GM23248 (cell line): ENCODE results near the gene VAMP7. TPM values are rescaled to one million over a fixed set of nuclear protein-coding genes. Genes with fewer than 3 reads are reported as not detected.
"Not testable (repeated sequence)": the region's sequence is repeated elsewhere in the genome, so short reads cannot be mapped to it uniquely, and the experiment has no call there.

Source experiments
- DNase-seq: peaks from one replicate; pipeline ENCODE4 v3.0.0-alpha.2; 2015
- H2AFZ ChIP-seq: fragments of 200-600 bp; sonication (generic); 2 replicates; pipeline ENCODE4 v1.6.1; 2016; ENCODE audit warnings: antibody characterized with exemption
- H3F3A ChIP-seq: fragments of 200-600 bp; sonication (generic); 2 replicates; pipeline ENCODE4 v1.6.1; 2016; ENCODE audit warnings: mild to moderate bottlenecking, antibody characterized with exemption, mixed run types; ENCODE audit not compliant: insufficient read depth
- H3K27ac ChIP-seq: fragments of 200-600 bp; sonication (generic); 2 replicates; pipeline ENCODE4 v1.5.1; 2016; ENCODE audit warnings: mild to moderate bottlenecking
- H3K27me3 ChIP-seq: fragments of 200-600 bp; sonication (generic); replicated peaks from 2 replicates; pipeline ENCODE4 v1.6.1; 2016; ENCODE audit warnings: mild to moderate bottlenecking; ENCODE audit not compliant: insufficient read depth
- H3K36me3 ChIP-seq: fragments of 200-600 bp; sonication (generic); 2 replicates; pipeline ENCODE4 v1.6.1; 2016; ENCODE audit warnings: low read depth, mild to moderate bottlenecking
- H3K4me1 ChIP-seq: fragments of 200-600 bp; sonication (generic); 2 replicates; pipeline ENCODE4 v1.6.1; 2016; ENCODE audit warnings: mild to moderate bottlenecking; ENCODE audit not compliant: insufficient read depth
- H3K4me2 ChIP-seq: fragments of 200-600 bp; sonication (generic); one replicate; pipeline ENCODE4 v1.6.1; 2016; ENCODE audit warnings: mild to moderate bottlenecking; ENCODE audit not compliant: unreplicated experiment
- H3K4me3 ChIP-seq: fragments of 200-600 bp; sonication (generic); 2 replicates; pipeline ENCODE4 v1.5.1; 2016; ENCODE audit warnings: mild to moderate bottlenecking
- H3K79me2 ChIP-seq: fragments of 200-600 bp; sonication (generic); 2 replicates; pipeline ENCODE4 v1.6.1; 2016; ENCODE audit warnings: mild to moderate bottlenecking; ENCODE audit not compliant: insufficient read depth
- H3K9ac ChIP-seq: fragments of 200-600 bp; sonication (generic); 2 replicates; pipeline ENCODE4 v1.6.1; 2016; ENCODE audit warnings: mild to moderate bottlenecking
- H3K9me2 ChIP-seq: fragments of 200-600 bp; sonication (generic); 2 replicates; pipeline ENCODE4 v1.6.1; 2016; ENCODE audit warnings: mixed run types, mild to moderate bottlenecking, moderate library complexity; ENCODE audit not compliant: insufficient read depth
- H3K9me3 ChIP-seq: fragments of 200-600 bp; sonication (generic); one replicate; pipeline ENCODE4 v1.6.1; 2017; ENCODE audit warnings: low read depth
- H4K20me1 ChIP-seq: fragments of 200-600 bp; sonication (generic); 2 replicates; pipeline ENCODE4 v1.6.0; 2016; ENCODE audit not compliant: insufficient read depth
- EZH2 ChIP-seq: fragments of 200-600 bp; sonication (generic); IDR thresholded peaks from 2 replicates; pipeline ENCODE4 v1.6.1; 2018; ENCODE audit warnings: antibody characterized with exemption, mild to moderate bottlenecking; ENCODE audit not compliant: insufficient read depth, poor library complexity, severe bottlenecking
- EZH2phosphoT487 ChIP-seq: fragments of 200-600 bp; sonication (generic); IDR thresholded peaks from 2 replicates; pipeline ENCODE4 v1.6.1; 2018; ENCODE audit warnings: antibody characterized with exemption, moderate library complexity, mild to moderate bottlenecking, low read depth; ENCODE audit not compliant: insufficient read depth
- WGBS, 2 experiments: methylation state at CpG; one replicate each; pipeline ENCODE4 v1.1.6; 2015 to 2017; ENCODE audit warnings: low lambda C conversion rate in 2 of 2, low coverage in 1 of 2; ENCODE audit errors: missing lambda C conversion rate in 2 of 2; 5-methylcytosine and 5-hydroxymethylcytosine counted together
- in situ Hi-C: fragments of 300-500 bp; cut with MboI; formaldehyde crosslinking; loops from 2 replicates; pipeline ENCODE4 v1.15.0; 2020
- polyA plus RNA-seq: library from polyadenylated mRNA; unstranded; fragments of >200 nt; fragmentation: Nextera tagmentation; extraction: Ambion mirVana; gene quantifications from 2 replicates; pipeline ENCODE4 v1.2.1, GENCODE V29; 2016
- total RNA-seq: library from RNA; depleted of rRNA; stranded (reverse); fragments of >200 nt; shearing (Covaris generic); gene quantifications from 2 replicates; pipeline ENCODE4 v1.2.3, GENCODE V29; 2014

The VAMP7 gene
- total and polyA plus RNA-seq, 2 experiments from 2014 or later, result 47.2 to 62.3 TPM

DNA sequence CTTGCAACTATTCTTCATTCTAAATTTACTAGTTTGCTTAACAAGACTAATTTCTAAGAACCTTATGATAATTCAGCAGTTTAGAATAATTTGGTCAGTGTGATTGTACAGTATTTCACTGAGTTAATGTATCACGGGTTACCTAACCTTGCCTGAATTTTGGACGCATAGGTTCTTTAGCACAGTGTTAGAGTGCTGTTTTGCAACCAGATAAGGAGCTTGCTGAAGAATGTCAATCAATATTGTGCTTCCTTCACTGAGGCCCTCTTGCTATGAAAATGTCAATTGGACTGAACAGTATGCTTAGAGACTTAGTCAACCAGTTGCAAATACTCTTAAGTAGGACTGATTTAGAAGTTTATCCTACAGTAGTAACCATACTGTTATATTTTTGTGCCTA, 19.6 kb downstream of the VAMP7 start:
- no peaks in the 10 kb centered on the region for H3F3A ChIP-seq

DNA sequence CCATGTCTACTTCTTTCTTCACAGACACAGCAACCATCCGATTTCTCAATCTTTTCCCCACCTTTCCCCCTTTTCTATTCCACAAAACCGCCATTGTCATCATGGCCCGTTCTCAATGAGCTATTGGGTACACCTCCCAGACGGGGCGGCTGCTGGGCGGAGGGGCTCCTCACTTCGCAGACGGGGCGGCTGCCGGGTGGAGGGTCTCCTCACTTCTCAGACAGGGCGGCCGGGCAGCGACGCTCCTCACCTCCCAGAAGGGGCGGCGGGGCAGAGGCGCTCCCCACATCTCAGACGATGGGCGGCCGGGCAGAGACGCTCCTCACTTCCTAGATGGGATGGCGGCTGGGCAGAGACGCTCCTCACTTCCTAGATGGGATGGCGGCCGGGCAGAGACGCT, 26.5 kb downstream of the VAMP7 start:
- H3F3A ChIP-seq, H3K4me1 ChIP-seq, H3K9me3 ChIP-seq, H3K4me2 ChIP-seq, H3K36me3 ChIP-seq, H3K9me2 ChIP-seq, H3K27ac ChIP-seq, H4K20me1 ChIP-seq, H3K4me3 ChIP-seq, DNase-seq, H3K9ac ChIP-seq, H2AFZ ChIP-seq, in situ Hi-C loops, H3K27me3 ChIP-seq: not testable (repeated sequence)
- 87 to 89% methylated on average over 13 to 26 of the region's 26 CpGs for WGBS, 2 experiments
- peaks cover 17% of the 10 kb centered on the region for H3K79me2 ChIP-seq

More for the DNA sequence above, 19.6 kb downstream of the VAMP7 start:
- H4K20me1 ChIP-seq, result no peaks in the 10 kb centered on the region
- H3K27ac ChIP-seq, result no peak overlapping the region
- no peak overlapping the region for H3K4me3 ChIP-seq
- H3K36me3 ChIP-seq, result peaks cover 14% of the 10 kb centered on the region
- H3K9me2 ChIP-seq, result no peaks in the 10 kb centered on the region
- no peak overlapping the region for H3K4me2 ChIP-seq
- H3K9me3 ChIP-seq, result no peaks in the 10 kb centered on the region
- no peaks in the 10 kb centered on the region for H3K4me1 ChIP-seq
- H3K9ac ChIP-seq, result no peak overlapping the region
- H3K27me3 ChIP-seq, result no peaks in the 10 kb centered on the region
- H2AFZ ChIP-seq, result no peak overlapping the region
- 74 to 80% methylated on average over 2 of the region's 2 CpGs for WGBS, 2 experiments
- DNase-seq, result no peak
- in situ Hi-C loops, result no loop called here
- H3K79me2 ChIP-seq, result peaks cover 2% of the 10 kb centered on the region; the same call in 1 of the 2 replicates
- TF ChIP-seq EZH2phosphoT487 (no peak), EZH2 (no peak)

DNA sequence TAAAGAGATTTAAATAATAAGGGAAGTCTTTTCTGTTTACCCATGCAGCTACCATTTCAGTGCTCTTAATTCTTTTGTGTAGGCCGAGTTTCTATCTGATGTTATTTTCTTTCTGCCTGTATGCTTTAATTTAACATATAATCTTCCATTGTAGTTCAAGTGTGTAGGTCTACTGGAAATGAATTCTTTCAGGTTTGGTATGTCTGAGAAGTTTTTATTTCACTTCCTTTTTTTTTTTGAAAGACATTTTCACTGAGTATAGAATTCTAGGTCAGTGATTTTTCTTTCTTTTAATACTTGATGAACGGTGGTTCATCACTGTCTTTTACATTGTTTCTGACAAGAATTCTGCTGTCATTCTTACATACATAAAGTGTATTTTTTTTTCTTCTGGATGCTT, 42.1 kb downstream of the VAMP7 start:
- H3K9me3 ChIP-seq, result no peaks in the 10 kb centered on the region
- H3K36me3 ChIP-seq, result 0 out of 2 replicates have a peak, but pooled peaks cover 5% of the 10 kb centered on the region
- 52% methylated on average over 2 of the region's 2 CpGs for WGBS, 2 experiments

DNA sequence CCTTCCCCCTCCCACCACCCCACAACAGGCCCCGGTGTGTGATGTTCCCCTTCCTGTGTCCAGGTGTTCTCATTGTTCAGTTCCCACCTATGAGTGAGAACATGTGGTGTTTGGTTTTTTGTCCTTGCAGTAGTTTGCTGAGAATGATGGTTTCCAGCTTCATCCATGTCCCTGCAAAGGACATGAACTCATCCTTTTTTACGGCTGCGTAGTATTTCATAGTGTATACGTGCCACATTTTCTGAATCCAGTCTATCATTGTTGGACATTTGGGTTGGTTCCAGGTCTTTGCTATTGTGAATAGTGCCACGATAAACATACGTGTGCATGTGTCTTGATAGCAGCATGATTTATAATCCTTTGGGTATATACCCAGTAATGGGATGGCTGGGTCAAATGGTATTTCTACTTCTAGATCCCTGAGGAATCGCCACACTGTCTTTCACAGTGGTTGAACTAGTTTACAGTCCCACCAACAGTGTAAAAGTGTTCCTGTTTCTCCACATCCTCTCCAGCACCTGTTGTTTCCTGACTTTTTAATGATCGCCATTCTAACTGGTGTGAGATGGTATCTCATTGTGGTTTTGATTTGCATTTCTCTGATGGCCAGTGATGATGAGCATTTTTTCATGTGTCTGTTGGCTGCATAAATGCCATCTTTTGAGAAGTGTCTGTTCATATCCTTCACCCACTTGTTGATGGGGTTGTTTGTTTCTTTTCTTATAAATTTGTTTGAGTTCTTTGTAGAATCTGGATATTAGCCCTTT, 49.9 kb downstream of the VAMP7 start:
- H3K9me2 ChIP-seq, H3K4me1 ChIP-seq, H3K27ac ChIP-seq, DNase-seq, H3K79me2 ChIP-seq, H3K4me2 ChIP-seq, H3K27me3 ChIP-seq, H3K36me3 ChIP-seq, H3K9me3 ChIP-seq, H3K4me3 ChIP-seq, H3K9ac ChIP-seq, in situ Hi-C loops, H3F3A ChIP-seq, H4K20me1 ChIP-seq, H2AFZ ChIP-seq: not testable (repeated sequence)
- 79 to 87% methylated on average over 7 of the region's 8 CpGs for WGBS, 2 experiments

More for the DNA sequence above, 42.1 kb downstream of the VAMP7 start:
- Histone ChIP-seq H3K27me3 (no peaks in the 10 kb centered on the region), H3K4me2 (no peak overlapping the region), H2AFZ (no peak overlapping the region), H3K4me1 (no peaks in the 10 kb centered on the region), H3F3A (no peaks in the 10 kb centered on the region), H3K4me3 (no peak overlapping the region), H3K79me2 (peaks cover 7% of the 10 kb centered on the region; the same call in 1 of the 2 replicates), H3K9ac (no peak overlapping the region), H3K9me2 (no peaks in the 10 kb centered on the region), H3K27ac (no peak overlapping the region), H4K20me1 (no peaks in the 10 kb centered on the region)
- in situ Hi-C loops, result no loop called here
- no peak for DNase-seq
- no peak for TF ChIP-seq EZH2
- TF ChIP-seq EZH2phosphoT487, result no peak

DNA sequence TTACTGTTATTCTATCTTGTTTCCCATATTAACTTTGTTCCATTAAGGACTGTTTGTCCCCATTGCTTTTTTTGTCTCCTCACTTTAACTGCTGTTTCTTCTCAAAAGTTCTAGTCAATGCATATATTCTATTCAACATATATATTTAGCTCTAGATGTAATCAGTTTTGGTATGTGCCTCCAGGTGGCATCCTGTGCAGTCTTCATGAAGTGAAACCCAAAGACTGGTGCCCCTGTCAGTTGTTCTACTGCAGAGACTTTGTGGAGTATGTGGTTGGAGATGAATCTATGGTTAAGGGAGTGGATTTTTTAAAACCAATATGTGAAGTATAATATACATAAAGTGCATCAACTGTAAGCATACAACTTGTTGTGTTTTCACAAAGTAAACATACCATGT, 57.0 kb downstream of the VAMP7 start:
- Histone ChIP-seq H3K27me3 (no peaks in the 10 kb centered on the region), H3K9me2 (no peaks in the 10 kb centered on the region), H3K27ac (no peak overlapping the region), H4K20me1 (no peaks in the 10 kb centered on the region), H3K9me3 (no peaks in the 10 kb centered on the region), H3K4me3 (no peak overlapping the region), H3K79me2 (no peaks in the 10 kb centered on the region), H3K36me3 (no peaks in the 10 kb centered on the region), H3K4me1 (no peaks in the 10 kb centered on the region), H3F3A (no peaks in the 10 kb centered on the region), H3K9ac (no peak overlapping the region), H2AFZ (no peak overlapping the region), H3K4me2 (no peak overlapping the region)
- DNase-seq, result no peak
- TF ChIP-seq EZH2phosphoT487, result no peak
- no peak for TF ChIP-seq EZH2
- in situ Hi-C loops, result no loop called here
